ENCODE measurements around the gene NUP54.

NUP54 gene

DNA sequence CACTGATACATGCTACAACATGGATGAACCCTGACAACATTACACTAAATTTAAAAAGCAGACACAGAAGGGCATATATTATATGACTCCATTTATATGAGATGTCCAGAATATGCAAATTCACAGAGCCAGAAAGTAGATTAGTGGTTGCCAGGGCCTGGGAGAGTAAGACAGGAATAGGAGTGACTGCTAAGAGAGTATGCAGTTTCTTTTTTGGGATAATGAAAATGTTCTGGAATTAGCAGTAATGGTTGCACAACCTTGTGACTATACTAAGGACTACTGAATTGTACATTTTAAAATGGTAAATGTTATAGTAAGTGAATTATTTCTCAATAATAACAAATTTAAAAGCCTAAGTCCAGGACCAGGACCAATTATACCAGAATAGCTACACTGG is 29.5 kb upstream of the NUP54 start:
- DNase-seq (ENCODE audit: low spot score), result no peak
- POLR2A ChIA-PET (ENCODE audit: low non-redundant PET), result no interaction called here
- CTCF ChIA-PET, result interaction anchor here (0.7 kb wide), 1 partner anchor 197 kb away, joined by 3 read pairs; no protein-coding TSS in a partner anchor
- no peak for TF ChIP-seq CTCF (conservative IDR thresholded peaks at IDR 0.05; ENCODE audit: low read depth)
- H3K27ac ChIP-seq, result no peak overlapping the region

DNA sequence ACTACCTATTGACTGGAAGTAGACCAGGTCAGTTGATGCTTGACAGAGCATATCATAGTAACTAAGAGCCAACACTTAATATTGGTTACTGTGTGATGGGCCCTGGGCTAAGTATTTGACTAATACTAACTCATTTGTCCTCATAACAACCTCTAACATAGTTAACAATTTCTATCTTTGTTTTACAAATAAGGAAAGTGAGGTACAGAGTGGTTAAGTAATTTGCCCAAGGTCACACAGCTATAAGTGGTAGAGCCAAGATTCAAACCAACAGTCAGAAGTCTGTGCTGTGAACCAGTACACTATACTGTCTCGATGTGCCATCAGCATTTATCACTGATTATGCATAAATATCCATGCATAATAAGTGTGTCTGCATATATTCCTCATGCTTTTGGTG is 27.1 kb upstream of the NUP54 start:
- CTCF ChIA-PET, result interaction anchor here (0.6 to 0.9 kb wide), 2 partner anchors 14 to 59 kb away, joined by 3 to 4 read pairs; no protein-coding TSS in a partner anchor
- H3K27ac ChIP-seq, result no peak overlapping the region
- no peak for TF ChIP-seq CTCF (conservative IDR thresholded peaks at IDR 0.05; ENCODE audit: low read depth)
- POLR2A ChIA-PET (ENCODE audit: low non-redundant PET), result no interaction called here
- DNase-seq (ENCODE audit: low spot score), result no peak

DNA sequence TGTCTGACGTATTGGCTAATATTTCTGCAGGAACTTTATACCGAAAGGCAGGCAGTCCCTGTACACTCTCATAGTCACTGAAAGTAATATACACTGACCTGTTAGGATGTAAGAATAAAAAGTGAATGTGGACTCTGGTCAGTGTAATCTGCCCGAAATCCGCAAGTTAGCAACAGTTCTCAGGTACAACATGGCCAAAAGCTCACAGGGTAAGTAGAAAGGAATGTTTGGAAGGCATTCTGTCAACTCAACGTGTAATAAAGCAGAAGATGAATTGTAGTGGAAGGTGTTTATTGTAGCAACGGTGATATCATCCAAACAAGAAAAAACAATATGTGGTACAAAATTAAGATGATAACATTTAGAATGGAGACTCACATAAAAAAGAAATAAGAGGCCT is 26.0 kb upstream of the NUP54 start:
- POLR2A ChIA-PET (ENCODE audit: low non-redundant PET), result no interaction called here
- TF ChIP-seq CTCF (conservative IDR thresholded peaks at IDR 0.05; ENCODE audit: low read depth), result no peak
- H3K27ac ChIP-seq, result no peak overlapping the region
- CTCF ChIA-PET, result no interaction called here
- no peak for DNase-seq (ENCODE audit: low spot score)

DNA sequence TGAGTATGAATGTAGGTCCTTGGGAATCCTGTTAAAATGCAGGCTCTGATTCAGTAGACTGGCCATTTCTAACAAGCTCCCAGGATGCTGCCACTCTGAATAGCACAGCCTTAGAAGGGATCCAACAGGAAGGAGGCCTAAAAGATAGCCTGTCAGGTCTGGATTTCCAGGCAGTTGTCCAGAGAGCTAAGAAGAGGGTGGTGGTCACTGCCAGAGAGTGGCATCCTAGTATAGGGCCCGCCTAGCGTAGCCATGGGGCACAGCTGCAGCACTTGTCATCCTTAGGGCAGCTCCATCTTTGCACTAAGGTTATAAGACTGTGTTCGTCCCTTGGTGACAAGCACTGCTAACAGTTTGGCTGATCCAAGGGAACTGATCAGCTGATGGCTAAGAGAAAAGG is 20.5 kb upstream of the NUP54 start:
- ChIA-PET POLR2A (ENCODE audit: low non-redundant PET) (no interaction called here), CTCF (interaction anchor here (2.0 kb wide), 1 partner anchor 11 kb away, joined by 8 read pairs; no protein-coding TSS in a partner anchor)
- DNase-seq (ENCODE audit: low spot score), result no peak
- H3K27ac ChIP-seq, result no peak overlapping the region
- no peak for TF ChIP-seq CTCF (conservative IDR thresholded peaks at IDR 0.05; ENCODE audit: low read depth)

GRCh38 chr4:76166480-76166879 is 18.3 kb upstream of the NUP54 start:
- DNase-seq (ENCODE audit: low spot score), result no peak
- TF ChIP-seq CTCF (conservative IDR thresholded peaks at IDR 0.05; ENCODE audit: low read depth), result no peak
- ChIA-PET CTCF (interaction anchor here (0.9 kb wide), 1 partner anchor 265 kb away, joined by 3 read pairs; no protein-coding TSS in a partner anchor), POLR2A (ENCODE audit: low non-redundant PET) (no interaction called here)
- no peak overlapping the region for H3K27ac ChIP-seq

GRCh38 chr4:76160355-76160754 is 12.2 kb upstream of the NUP54 start:
- TF ChIP-seq CTCF (conservative IDR thresholded peaks at IDR 0.05; ENCODE audit: low read depth), result no peak
- POLR2A ChIA-PET (ENCODE audit: low non-redundant PET), result no interaction called here
- no peak for DNase-seq (ENCODE audit: low spot score)
- CTCF ChIA-PET, result interaction anchor here (1.1 kb wide), 1 partner anchor 19 kb away, joined by 3 read pairs; no protein-coding TSS in a partner anchor
- no peak overlapping the region for H3K27ac ChIP-seq
